HPDE6-E6E7 (cell line): ENCODE measurements around the gene AGTR1.

Experiments
- DNase-seq: peaks from one replicate; pipeline ENCODE4 v3.0.0; 2011; ENCODE audit warnings: missing footprints; ENCODE audit errors: extremely low spot score

AGTR1 gene

DNA sequence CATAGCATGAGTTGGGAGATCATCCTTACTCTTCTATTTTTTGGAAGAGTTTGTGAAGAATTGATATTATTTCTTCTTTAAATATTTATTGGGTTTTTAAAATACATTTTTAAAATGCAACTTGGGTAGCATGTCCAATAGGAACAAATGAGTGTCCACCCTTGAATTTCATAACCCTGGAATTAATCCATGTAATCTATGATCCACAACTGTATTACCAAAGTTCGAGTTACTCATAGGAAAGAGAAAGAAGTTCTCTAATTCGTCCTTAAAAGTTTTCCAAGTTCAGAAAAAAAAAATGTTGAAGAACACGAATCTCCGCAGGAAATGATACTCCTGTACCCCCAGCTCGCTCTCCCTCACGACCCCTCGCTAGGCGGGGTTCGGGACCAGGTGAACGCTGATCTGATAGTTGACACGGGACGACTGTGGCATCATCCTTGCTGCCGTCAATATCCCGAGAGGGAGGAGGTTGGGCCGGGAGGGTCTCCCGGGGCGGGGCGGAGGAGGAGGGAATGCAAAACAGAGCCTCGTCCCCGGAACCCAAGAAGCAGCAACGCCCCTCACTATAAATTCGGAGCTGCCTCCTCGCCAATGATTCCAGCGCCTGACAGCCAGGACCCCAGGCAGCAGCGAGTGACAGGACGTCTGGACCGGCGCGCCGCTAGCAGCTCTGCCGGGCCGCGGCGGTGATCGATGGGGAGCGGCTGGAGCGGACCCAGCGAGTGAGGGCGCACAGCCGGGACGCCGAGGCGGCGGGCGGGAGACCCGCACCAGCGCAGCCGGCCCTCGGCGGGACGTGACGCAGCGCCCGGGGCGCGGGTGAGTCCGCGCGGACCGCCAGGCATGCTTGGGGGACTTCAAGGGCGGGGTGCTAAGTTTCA lies at the start of gene AGTR1:
TSS of gene AGTR1 (plus strand) at position 598 of the 884 bp plus-strand sequence. CDS start 43,133 bp downstream, outside the sequence.
- no peak for DNase-seq

DNA sequence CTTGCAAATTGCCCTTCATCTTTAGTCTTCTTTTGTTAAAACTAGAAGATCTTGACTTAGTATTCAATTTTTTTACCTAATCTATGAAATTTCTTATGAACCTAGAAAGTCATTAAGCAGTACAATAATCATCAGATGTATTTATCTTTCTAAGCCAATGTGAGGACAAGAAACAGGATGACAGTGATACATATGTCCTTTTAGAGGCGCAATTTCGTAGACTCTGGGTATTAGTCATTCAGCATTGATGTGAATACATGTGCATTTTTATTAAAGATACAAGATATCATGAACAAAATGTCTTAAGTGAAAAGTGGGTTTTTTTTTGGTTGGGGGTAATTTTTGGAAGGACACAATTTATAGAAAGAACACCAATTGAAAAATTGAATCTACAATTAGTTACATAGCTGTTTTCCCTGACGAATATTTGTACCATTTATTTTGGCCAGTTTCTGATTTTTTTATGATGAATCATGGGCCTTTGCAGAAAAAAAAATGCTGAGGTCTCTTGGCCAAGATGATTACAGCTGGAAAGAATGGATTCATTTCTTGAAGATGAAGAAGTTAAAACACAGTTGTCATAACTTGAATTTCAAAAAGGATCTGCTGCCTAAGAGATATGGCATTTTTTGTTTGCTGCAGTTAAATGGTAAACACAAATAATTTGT lies 48.9 kb upstream of the AGTR1 start:
- no peak for DNase-seq

DNA sequence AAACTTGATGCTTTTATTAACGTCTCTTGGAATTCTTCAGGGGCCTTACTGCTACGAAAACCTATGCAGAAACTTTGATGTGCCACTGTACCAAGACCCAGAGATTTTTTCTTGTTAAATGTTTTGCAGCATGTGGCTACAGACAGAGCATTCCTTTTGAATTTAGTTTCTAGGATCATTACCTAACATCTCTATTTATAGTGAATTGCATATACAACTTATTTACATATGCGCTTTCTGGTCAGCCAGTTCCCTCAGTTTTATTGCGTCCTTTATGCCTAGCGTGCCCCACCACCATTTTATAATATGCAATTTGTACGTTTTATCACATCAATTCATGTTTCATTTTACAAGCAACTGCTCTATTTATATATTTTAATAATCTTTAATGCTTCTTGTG lies 46.2 kb upstream of the AGTR1 start:
- no peak for DNase-seq

DNA sequence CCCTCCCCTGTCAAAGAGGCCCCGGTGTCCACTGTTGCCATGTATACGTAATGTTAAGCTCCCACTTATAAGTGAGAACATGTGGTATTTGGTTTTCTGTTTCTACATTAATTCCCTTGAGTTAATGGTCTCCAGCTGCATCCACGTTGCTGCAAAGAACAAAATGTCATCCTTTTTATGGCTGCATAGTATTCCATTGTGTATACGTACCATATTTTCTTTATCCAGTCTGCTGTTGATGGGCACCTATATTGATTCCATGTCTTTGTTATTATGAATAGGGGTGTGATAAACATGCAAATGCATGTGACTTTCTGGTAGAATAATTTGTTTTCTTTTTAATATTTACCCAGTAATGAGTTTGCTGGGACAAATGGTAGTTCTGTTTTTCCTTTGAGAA lies 43.3 kb upstream of the AGTR1 start:
- DNase-seq: no peak

DNA sequence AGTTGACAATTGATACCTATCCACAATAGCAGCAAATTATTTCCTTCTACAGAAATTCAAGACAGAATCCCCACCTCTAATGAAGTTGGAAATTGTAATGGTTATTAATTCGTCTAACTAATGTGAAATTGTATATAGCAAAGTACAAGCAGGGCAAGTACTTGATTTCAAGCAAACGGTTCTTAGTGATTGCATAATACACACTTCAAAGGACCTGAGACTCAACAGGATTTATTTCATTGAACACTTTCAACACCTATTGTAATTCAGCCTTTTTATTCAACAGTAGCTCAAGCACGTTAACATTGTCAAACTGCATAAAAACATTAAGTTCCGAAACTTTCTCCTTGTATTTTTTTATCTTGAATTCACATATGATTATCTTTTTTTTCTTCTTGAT lies 40.2 kb upstream of the AGTR1 start:
- no peak for DNase-seq

DNA sequence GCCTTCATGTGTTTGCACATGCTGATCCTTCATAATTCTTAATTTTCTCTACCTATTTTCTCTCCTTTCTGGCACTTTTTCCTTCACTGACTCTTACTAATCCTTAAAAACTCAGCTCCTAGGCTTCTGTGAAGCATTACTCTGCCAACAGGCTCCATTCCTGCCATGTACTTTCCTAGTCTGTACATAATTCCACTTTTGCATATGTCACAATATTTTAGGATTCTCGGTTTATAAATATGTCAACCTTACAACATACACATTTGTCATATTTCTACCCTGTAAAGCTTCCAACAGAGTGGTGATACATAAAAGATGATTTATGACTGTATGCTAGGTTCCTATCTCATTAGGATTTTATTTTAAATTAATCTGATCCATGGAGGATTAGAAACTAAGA lies 38.2 kb upstream of the AGTR1 start:
- no peak for DNase-seq

DNA sequence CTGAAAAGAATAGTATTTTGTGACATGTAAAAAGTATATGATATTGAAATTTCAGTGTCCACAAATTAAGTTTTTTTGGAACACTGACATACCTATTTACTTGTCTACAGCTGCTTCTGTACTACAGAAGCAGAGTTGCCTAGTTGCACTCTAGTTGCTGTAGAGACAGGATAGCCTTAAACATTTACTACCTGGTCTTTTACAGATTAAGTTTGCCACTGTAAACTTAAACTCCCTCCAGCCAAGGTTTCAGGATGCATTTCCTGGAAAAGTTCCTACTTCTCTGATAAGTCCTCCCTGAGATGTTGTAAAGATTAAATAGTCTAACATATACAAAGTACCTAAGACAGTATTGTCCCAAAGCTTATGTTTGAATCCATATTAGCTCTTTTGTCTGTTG lies 17.4 kb upstream of the AGTR1 start:
- no peak for DNase-seq

DNA sequence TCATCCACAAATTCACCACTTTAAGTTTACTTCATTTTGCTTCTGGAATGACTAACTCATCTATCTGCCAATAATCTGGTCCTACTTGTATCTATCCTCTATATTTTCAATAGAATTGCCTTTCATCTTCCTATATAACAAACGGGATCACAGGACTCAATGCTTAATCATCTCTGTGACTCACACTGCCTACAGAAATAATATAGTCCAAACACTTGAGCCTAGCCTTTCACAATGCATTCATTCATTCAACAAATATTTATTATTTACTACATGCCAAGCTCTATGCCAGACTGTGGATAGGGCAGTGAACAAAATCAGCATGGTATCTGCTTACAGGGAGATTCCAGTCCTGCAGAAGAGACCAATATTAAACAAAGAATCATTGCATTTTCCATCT lies 16.6 kb upstream of the AGTR1 start:
- no peak for DNase-seq

DNA sequence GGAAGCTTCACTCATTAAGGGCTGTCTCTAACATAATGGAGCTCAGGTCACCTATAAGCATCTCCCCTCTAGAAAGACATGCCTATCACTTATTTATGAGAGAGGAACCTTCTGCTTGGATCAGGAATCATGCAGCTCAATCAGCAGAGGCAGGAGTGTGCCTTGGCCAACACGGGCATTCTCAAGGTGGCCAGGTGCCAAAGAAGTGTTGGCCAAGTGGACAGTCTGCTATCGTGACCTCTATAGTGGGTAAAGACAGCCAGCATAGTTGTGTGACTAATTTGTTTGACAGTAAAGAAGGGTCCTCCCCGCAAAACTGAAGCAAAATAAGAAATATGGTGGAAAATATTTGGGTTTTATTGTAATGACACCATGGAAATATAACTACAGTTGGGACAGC lies 14.7 kb upstream of the AGTR1 start:
- DNase-seq: no peak

DNA sequence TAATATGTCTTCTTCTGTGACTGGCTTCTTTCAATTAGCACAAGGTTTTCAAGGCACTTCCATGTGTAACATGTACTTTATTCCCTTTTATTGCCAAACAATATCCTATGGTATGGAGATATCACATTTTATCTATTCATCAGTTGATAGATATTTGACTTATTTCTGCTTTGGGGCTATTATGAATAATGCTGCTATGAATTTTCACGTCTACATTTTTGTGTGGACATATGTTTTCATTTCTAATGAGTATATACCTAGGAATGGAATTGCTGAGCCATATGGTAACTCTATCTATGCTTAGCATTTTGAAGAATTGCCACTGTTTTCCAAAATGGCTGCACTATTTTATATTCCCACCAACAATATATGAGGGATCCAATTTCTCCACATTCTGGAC lies 3.6 kb upstream of the AGTR1 start:
- no peak for DNase-seq

DNA sequence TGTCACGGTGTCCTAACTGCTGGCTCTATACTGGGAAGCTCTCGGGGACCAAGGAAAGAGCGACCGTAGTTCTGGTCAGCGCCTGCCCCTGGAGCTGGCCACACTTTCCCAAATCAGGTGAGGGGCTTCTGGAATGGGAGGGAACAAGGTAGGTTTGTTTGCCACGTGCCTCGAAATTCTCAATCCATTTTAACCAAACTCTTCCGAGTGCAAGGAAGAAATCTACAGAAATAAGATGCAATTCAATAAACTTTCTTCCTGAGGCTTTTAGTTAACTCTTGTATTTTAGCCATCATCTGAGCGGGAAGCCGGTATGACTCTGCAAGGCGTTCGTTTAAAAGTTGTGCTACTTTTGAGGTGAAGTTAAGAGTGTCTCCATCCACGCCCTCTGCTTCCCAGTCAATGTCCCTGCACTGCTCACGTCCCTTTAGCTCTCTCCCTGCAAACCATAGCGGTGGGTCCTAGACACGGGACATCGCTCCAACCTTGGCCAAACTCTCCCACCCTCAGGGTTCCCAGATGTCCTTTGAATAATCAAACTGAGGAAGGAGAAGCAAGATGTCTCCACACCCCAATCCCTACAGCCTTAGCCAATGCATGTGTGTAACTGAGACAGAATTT lies 597 bp downstream of the AGTR1 start:
- no peak for DNase-seq

DNA sequence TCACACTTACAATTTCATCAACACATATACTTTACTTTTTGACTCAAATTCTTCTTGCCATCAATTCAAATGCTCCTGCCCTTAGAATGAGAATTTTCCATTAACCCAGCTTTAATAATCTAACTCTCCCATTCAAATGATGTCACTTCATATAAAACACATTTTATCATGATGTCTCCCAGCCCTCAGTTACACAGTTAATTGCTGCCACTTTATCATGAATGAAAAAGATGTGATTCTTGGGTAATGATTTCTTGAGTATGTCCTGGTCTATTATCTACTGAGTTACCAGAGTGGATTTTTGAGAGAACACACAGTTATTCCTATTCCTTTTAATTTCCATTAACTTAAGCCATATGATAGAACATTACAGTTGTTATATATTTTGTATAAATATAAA lies 7.6 kb downstream of the AGTR1 start:
- no peak for DNase-seq

DNA sequence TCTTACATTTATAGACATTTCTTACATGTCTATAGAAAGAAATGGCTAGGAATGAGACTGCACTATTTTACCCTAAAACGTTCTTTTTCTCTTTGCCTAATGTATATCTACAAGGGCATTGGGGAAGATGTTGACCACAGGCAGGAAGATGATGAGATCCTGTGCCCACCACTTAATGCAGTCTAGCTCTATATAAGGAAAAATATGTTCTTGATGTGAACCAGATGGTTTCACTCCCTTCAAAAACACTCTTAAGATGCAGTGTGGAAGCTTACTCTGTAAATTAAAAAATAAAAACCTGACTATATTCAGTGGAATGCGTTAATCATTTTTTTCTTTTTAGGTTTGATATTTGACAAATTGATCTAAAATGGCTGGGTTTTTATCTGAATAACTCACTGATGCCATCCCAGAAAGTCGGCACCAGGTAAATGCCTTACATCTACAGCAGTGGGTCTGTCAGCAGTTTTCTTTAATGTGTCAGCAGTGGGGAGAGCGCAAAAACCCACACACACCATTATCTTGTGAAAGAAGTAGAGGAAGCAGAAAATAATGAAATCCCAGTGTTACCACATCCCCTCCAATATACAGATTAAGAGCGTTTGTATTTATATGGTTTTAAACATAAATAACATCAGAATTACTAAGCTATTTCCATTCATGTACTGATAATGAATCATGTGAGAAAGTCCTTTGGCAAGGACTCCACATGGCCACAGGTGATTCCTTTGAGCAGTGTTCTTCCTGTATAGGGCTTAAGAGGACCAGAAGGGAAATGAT lies 10.1 kb downstream of the AGTR1 start:
- no peak for DNase-seq

DNA sequence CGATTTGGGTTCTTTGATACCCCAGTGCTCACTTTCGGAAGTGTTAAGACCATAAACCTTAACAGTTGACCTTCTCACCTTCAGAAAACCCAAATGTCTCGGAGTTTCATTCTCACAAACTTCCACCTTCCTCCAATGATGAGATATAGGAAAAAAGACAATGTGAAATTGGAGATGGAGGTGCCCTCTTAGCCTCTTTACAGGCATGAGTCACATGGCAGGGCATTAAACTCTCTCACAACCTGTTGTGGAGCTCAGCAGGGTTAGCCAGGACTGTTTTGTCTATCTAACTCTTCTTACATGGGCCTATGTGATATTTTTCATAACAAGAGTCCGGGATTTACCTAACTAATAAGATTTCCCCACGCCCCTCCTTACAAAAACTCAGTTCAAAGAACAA lies 10.7 kb downstream of the AGTR1 start:
- DNase-seq: no peak

DNA sequence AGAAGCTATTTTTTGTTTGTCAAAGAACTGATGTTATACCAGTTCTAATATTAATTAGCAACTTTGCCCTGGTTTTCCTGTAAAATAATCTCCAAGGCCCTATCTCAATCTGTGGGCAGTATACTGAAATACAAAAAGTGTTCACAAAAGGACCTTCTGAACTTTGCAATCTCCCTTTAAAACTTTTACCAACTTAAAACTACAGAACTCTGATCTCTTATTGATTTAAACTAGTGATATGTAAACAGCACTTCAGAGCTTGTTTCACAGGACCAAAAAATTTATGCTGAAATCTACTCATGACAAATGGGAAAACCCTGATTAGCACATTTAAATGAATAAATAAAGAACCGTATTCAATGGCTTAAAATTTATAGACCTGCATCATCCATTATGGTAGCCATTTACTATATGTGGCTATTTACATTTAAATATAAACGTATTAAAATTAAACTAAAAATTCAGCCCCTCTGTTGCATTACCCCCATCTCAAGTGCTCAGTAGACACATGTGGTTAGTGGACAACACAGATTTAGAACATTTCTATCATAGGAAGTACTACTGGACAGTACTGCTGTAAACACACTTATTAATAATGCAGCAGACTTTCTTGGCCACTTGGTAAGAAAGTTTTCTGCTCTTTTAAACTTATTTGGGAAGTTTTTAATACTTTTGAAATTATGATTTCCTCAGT lies 12.0 kb downstream of the AGTR1 start:
- no peak for DNase-seq

DNA sequence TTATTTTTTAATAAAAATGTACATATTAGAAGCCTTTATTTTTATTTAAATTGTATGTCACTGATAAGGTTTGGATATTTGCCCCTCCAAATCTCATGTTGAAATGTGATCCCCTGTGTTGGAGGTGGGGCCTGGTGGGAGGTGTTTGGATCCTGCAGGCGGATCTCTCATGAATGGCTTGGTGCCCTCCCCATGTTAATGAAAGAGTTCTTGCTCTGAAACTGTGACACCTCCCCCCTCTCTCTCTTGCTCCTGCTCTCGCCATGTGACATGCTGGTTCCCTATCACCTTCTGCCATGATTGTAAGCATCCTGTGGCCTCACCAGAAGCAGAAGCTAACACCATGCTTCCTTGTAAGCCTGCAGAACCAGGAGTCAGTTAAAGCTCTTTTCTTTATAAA lies 13.0 kb downstream of the AGTR1 start:
- DNase-seq: no peak

DNA sequence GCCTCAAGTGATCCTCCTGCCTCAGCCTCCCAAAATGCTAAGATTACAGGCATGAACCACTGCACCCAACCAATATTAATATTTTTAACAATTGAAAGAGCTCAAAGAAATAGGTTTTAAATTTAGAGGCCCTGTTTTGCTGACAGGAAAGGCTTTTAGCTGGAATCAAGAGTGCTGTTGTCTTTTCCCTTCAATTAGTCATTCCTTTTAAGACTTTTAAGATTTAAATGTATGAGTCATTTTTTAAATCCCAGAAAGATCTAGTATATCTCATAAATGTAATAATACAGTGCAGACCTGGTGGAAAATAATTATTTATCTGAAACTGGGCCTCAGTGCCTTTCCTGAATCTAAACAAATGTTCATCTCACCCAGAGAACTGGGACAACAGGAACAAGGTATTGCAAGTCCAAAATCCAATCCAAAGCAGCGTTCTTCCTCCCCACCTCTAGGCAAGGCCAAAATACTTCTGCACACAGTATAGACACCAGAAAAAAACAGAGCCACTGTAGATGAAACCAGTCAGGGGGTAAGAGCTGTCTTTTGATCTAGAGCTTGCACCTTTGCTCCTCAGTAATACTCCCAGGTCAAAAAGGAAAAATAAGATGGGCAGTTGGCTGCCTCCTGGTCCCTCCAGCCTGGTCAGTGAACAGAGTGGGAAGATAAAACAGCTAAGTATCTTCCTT lies 14.4 kb downstream of the AGTR1 start:
- no peak for DNase-seq

DNA sequence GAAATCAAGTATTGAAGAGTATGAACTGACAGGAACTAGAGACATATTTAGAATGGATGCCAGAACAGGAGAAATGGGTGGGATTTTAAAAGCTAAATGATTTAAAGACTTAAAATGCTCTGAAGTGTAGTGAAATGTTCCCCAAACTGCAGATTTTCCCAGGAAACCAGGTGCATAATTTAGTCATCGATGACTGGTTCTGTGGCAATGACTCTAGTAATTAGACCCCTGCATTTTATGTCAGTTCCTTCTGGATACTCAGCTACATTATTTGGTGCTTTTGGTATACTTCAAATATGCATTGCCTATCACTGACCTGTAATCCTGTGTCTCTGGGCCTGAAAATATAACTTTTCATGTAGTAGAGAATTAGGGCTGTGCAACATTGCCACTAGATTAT lies 16.8 kb downstream of the AGTR1 start:
- no peak for DNase-seq

DNA sequence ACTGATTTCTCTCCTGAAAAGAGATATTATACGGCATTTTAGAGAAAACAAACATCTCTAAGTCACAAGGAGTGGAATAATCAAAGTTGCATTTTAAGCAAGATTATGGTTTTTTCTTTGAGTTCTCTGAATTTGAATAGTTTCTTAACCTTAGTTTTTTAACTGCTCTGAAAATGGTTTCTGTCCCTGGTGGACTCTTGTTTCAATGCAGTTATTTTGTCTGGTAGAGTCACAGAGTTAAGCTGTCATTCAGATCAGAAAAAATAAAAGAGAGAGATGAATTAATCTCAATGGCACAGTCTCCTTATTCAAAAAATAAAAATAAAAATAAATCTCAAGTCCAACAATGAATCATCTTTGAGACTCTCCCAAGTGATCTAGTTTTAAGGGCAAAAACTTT lies 19.0 kb downstream of the AGTR1 start:
- DNase-seq: no peak

DNA sequence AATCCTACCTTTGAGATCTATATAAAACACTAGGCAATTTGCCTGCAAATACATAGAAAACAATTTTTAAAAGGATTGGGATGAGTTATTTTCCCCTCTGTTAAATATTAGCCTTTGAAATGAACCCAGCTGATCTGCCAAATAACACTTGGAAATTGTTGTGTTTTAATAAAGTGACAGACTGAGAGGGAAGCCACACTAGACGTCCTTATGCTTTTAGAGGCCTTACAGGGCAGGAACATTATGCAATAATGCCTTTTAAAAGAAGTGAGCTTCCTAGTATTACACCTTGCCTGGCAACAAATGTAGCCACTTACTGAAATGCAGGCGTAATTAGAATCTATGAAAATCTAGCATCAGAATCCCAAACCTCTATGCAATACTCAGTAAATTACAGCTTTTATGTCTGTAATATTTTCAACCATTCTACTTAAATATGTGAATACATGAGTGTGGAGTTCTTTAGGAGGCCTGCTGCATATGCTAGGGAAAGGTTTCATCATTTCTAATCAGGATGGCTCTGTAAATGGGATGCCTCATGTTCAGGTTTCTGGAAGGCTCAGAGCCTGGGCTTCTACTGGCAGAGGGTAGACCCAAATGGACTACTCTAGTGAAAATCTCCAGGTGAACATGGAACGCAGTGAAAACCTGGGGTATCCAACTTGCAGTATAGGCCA lies 20.3 kb downstream of the AGTR1 start:
- no peak for DNase-seq
